Motor neuron (in vitro differentiated cells): Measurements from ENCODE around the gene SNX20. TPM values are rescaled to one million over a fixed set of nuclear protein-coding genes. Genes with fewer than 3 reads are reported as not detected.

Source experiments
- ATAC-seq, 8 experiments: fragments of 200-7000 bp; cut with Tn5 transposase; replicated peaks in 6 of 8; 2 replicates each; pipeline ENCODE4 v1.8.0; 2021; ENCODE audit warnings: mild to moderate bottlenecking in 8 of 8, moderate library complexity in 8 of 8
- H3K27ac ChIP-seq, 2 donors: fragments of 250-450 bp; sonication (Bioruptor Pico); 2 replicates each; pipeline ENCODE4 v1.9.0; 2021; ENCODE audit warnings: antibody characterized with exemption in 2 of 2, mild to moderate bottlenecking in 2 of 2, moderate library complexity in 1 of 2
- H3K4me1 ChIP-seq, 2 donors: fragments of 250-450 bp; sonication (Bioruptor Pico); replicated peaks in 1 of 2; 2 replicates each; pipeline ENCODE4 v1.6.1; 2021; ENCODE audit warnings: antibody characterized with exemption in 2 of 2, mild to moderate bottlenecking in 2 of 2, moderate library complexity in 1 of 2
- H3K4me3 ChIP-seq, 5 donors: fragments of 250-450 bp; sonication (Bioruptor Pico); 2 replicates each; pipeline ENCODE4 v1.9.0; 2021; ENCODE audit warnings: antibody characterized with exemption in 5 of 5, mild to moderate bottlenecking in 5 of 5, moderate library complexity in 4 of 5
- WGBS, 10 experiments: fragments of 450-650 bp; shearing (Covaris generic); methylation state at CpG; one replicate each; pipeline ENCODE4 v1.0.0; 2022; 5-methylcytosine and 5-hydroxymethylcytosine counted together
- in situ Hi-C, 9 experiments: fragments of 400-800 bp; cut with MboI; loops; one replicate each; pipeline ENCODE4 v1.15.0; 2021; ENCODE audit warnings: low sequenced_read_pairs in 9 of 9, low pct_unique_long_range_greater_than_20kb in 2 of 9; ENCODE audit not compliant: unreplicated experiment in 9 of 9
- total RNA-seq, 8 experiments: library from RNA; unstranded; fragments of 300-600 nt; gene quantifications; 2 replicates each; pipeline versions ENCODE4 v1.2.3 to v1.2.4, GENCODE V29; 2022

Gene SNX20
- total RNA-seq, 8 experiments from 2014 or later: 0.13 to 0.36 (median 0.24) TPM; not detected in 3

- WGBS, 10 experiments: 20 to 87% (median 73%) methylated on average over 1 to 12 of the region's 19 CpGs; no CpG with 5 or more reads in 1 of the 10 experiments
- H3K4me1 ChIP-seq: peaks cover 0 to 3% of the 10 kb centered on the region in 2 donors
- no peak overlapping the region for H3K4me3 ChIP-seq
- peak; percentile 6 to 53 (median 42) for ATAC-seq
- H3K27ac ChIP-seq: no peak overlapping the region
- in situ Hi-C loops: no loop called here
Measured at GRCh38 chr16:50697881-50698767, 17.0 kb upstream of the SNX20 start.

DNA sequence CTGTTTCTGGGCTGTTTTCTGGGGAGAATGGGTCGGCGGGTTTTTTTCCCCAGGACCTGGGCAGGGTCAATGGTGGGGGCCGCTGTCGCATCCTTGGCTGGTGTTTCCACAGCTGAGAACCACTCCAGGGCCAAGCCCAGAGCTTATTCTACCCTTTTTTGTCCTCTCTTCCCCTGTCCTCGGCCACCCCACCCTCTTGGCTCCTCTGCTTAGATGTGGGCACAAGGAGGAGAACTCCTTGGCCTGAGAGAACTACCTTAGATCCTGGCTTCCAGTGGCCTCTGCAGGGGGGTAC, 16.3 kb upstream of the SNX20 start:
- Histone ChIP-seq H3K4me1 (peaks cover 0 to 3% of the 10 kb centered on the region in 2 donors), H3K4me3 (no peak overlapping the region), H3K27ac (no peak overlapping the region)
- 90 to 92% methylated on average over 2 of the region's 5 CpGs; no CpG with 5 or more reads in 8 of the 10 experiments for WGBS, 10 experiments
- in situ Hi-C loops: no loop called here
- no peak for ATAC-seq

GRCh38 chr16:50696575-50697420, 15.7 kb upstream of the SNX20 start:
- H3K27ac ChIP-seq: no peak overlapping the region
- 17 to 90% (median 82%) methylated on average over 2 to 7 of the region's 15 CpGs; no CpG with 5 or more reads in 5 of the 10 experiments for WGBS, 10 experiments
- ATAC-seq: peak in 7 of 8 experiments; percentile 32 to 94 (median 45)
- H3K4me3 ChIP-seq: no peak overlapping the region
- in situ Hi-C loops: no loop called here
- H3K4me1 ChIP-seq: peaks cover 0 to 3% of the 10 kb centered on the region in 2 donors

DNA sequence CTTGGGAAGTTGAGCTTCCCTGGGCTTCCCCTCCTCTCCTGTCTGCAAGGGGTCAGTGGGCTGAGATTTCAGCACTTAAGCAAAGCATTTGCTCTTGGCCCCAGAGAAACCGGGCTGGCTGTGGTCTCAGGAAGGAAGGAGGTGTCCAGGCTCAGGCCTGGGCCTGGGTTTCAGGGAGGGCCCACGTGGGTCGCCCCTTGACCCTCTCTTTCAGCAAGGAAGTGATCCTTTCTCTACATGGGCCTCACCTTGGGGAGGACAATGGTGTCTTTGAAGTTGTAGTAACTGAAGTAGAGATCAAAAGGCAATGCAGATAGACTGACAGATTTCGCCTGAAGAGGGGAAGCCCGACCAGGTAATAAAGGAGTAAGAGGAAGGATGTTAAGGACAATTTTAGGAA, 15.0 kb upstream of the SNX20 start:
- Histone ChIP-seq H3K4me1 (peaks cover 0 to 3% of the 10 kb centered on the region in 2 donors), H3K27ac (no peak overlapping the region), H3K4me3 (no peak overlapping the region)
- no peak for ATAC-seq
- WGBS, 10 experiments: 37 to 100% (median 75%) methylated on average over 1 to 4 of the region's 5 CpGs; no CpG with 5 or more reads in 3 of the 10 experiments
- in situ Hi-C loops: no loop called here

GRCh38 chr16:50695017-50696000, 14.2 kb upstream of the SNX20 start:
- H3K27ac ChIP-seq: no peak overlapping the region
- H3K4me1 ChIP-seq: peaks cover 0 to 3% of the 10 kb centered on the region in 2 donors
- WGBS, 10 experiments: 20 to 100% (median 88%) methylated on average over 1 to 8 of the region's 9 CpGs; no CpG with 5 or more reads in 2 of the 10 experiments
- in situ Hi-C loops: no loop called here
- ATAC-seq: no peak
- H3K4me3 ChIP-seq: no peak overlapping the region

GRCh38 chr16:50694206-50694605, 13.1 kb upstream of the SNX20 start:
- H3K4me3 ChIP-seq: no peak overlapping the region
- in situ Hi-C loops: no loop called here

GRCh38 chr16:50692999-50693781, 12.1 kb upstream of the SNX20 start, which contains the start of gene NOD2:
Gene NOD2, plus strand, starts transcription at chr16:50693606. Its CDS starts 5,890 bp downstream, at chr16:50699496.
- Histone ChIP-seq H3K27ac (no peak within 1 kb of the TSS), H3K4me3 (peak within 1 kb of the TSS in 3 of 5 donors; percentile 9 to 18 (median 16)), H3K4me1 (peaks cover 0 to 3% of the 10 kb centered on the region in 2 donors)
- in situ Hi-C loops: no loop called here
- ATAC-seq: peak; percentile 9 to 81 (median 62)
- 40 to 100% (median 64%) methylated on average over 1 to 7 of the region's 56 CpGs; no CpG with 5 or more reads in 5 of the 10 experiments for WGBS, 10 experiments

More at GRCh38 chr16:50694206-50694605, 13.1 kb upstream of the SNX20 start:
- 100% methylated on average over 1 of the region's 2 CpGs; no CpG with 5 or more reads in 9 of the 10 experiments for WGBS, 10 experiments
- ATAC-seq: no peak
- Histone ChIP-seq H3K27ac (no peak overlapping the region), H3K4me1 (peaks cover 0 to 3% of the 10 kb centered on the region in 2 donors)

DNA sequence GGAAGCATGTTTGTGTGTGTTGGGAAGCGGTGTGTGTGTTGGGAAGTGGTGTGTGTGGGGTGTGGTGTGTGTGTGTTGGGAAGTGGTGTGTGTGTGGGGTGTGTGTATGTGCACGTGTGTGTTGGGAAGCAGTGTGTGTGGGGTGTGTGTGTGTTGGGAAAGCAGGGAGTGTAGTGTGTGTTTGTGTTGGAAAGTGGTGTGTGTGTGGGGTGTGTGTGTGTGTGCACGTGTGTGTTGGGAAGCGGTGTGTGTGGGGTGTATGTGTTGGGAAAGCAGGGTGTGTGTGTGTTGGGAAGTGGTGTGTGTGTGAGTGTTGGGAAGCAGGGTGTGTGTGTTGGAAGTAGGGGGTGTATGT, 11.5 kb upstream of the SNX20 start:
- in situ Hi-C loops: no loop called here
- Histone ChIP-seq H3K4me1 (no peaks in the 10 kb centered on the region), H3K27ac (no peak overlapping the region), H3K4me3 (no peak overlapping the region)
- 0 to 100% (median 73%) methylated on average over 1 to 3 of the region's 4 CpGs; no CpG with 5 or more reads in 2 of the 10 experiments for WGBS, 10 experiments
- no peak for ATAC-seq

- Histone ChIP-seq H3K27ac (no peak overlapping the region), H3K4me3 (no peak overlapping the region), H3K4me1 (no peaks in the 10 kb centered on the region)
- 63 to 100% (median 81%) methylated on average over 1 to 2 of the region's 2 CpGs; no CpG with 5 or more reads in 4 of the 10 experiments for WGBS, 10 experiments
- ATAC-seq: no peak
- in situ Hi-C loops: no loop called here
Measured at GRCh38 chr16:50690177-50690576, 9.1 kb upstream of the SNX20 start.

- Histone ChIP-seq H3K27ac (no peak overlapping the region), H3K4me3 (no peak overlapping the region), H3K4me1 (no peaks in the 10 kb centered on the region)
- in situ Hi-C loops: no loop called here
- 0 to 97% (median 83%) methylated on average over 1 to 3 of the region's 3 CpGs; no CpG with 5 or more reads in 2 of the 10 experiments for WGBS, 10 experiments
- ATAC-seq: no peak
Measured at GRCh38 chr16:50688867-50689266, 7.8 kb upstream of the SNX20 start.

DNA sequence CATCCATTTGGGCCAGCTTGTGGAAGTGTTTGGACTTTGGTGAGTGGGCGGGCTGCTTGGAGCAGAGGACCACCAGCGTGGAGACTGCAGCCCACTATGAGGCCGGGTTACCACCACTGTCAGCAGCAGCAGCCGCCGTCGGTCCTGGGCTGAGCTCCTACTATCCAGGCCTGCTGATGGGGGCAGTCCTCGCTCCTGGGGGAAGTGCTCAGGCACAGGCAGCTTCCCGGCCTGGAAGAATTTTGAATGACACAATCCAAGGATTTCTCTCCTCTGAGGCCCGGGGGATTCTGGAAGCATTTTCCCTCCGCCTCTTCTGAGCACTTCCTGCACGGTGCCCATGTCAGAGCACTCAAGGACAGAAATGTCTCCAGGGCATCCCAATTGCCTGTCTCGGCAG, 7.0 kb upstream of the SNX20 start:
- in situ Hi-C loops: no loop called here
- Histone ChIP-seq H3K4me3 (no peak overlapping the region), H3K4me1 (no peaks in the 10 kb centered on the region), H3K27ac (no peak overlapping the region)
- 0 to 100% (median 60%) methylated on average over 1 to 8 of the region's 12 CpGs; no CpG with 5 or more reads in 5 of the 10 experiments for WGBS, 10 experiments
- ATAC-seq: no peak
